Endothelial cell of umbilical vein (primary cell): ENCODE results near the gene MAPK8IP3. TPM values are rescaled to one million over a fixed set of nuclear protein-coding genes. Genes with fewer than 3 reads are reported as not detected.

Experiments used
- BruUV-seq: library from RNA; stranded (reverse); fragments of 400-500 nt; replicated peaks from 2 replicates; lab custom pipeline; 2021; lab: Mats Ljungman, UMichigan
- CTCF ChIA-PET: fragments of 300-600, 350-600 bp; sonication (Branson Sonifier 250); formaldehyde crosslinking; loops from one replicate; lab custom pipeline; 2021; ENCODE audit warnings: antibody characterized with exemption, inconsistent platforms; lab: Charles Lee
- POLR2A ChIA-PET: fragments of 300-600, 350-600 bp; sonication (Branson Sonifier 250); formaldehyde crosslinking; loops from one replicate; lab custom pipeline; 2021; ENCODE audit warnings: antibody characterized with exemption, inconsistent platforms; lab: Charles Lee
- DNase-seq: peaks from one replicate; pipeline ENCODE4 v3.0.0-alpha.2; 2011; ENCODE audit warnings: low read depth, low spot score
- FAIRE-seq: peaks from 2 replicates; lab custom pipeline; 2011; peaks lifted over from hg19 to GRCh38; lab: Jason Lieb, UNC
- H2AFZ ChIP-seq: 2 replicates; pipeline ENCODE4 v1.6.0; 2012; ENCODE audit warnings: low read depth, low read length, control low read depth, inconsistent platforms
- H3K27ac ChIP-seq: 2 replicates; pipeline ENCODE4 v1.5.1; 2011; ENCODE audit warnings: low read depth, mild to moderate bottlenecking, control low read depth, low read length, moderate library complexity; ENCODE audit not compliant: insufficient read depth
- H3K27me3 ChIP-seq, 2 experiments: 2 replicates each; pipeline versions ENCODE4 v1.6.0 to v1.6.1; 2011; ENCODE audit warnings: low read length in 2 of 2, mixed read lengths in 1 of 2; ENCODE audit not compliant: control insufficient read depth in 2 of 2, insufficient read depth in 2 of 2
- H3K36me3 ChIP-seq, 2 experiments: 2 replicates in 1 of 2; 3 replicates in 1 of 2; pipeline ENCODE4 v1.5.1; 2011; ENCODE audit warnings: low read length in 2 of 2, mild to moderate bottlenecking in 1 of 2, moderate library complexity in 1 of 2; ENCODE audit not compliant: control insufficient read depth in 2 of 2, insufficient read depth in 2 of 2; ENCODE audit errors: extremely low read depth in 1 of 2
- H3K4me1 ChIP-seq: 3 replicates; pipeline ENCODE4 v1.5.1; 2011; ENCODE audit warnings: mild to moderate bottlenecking, low read length; ENCODE audit not compliant: control insufficient read depth, insufficient read depth; ENCODE audit errors: extremely low read depth
- H3K4me2 ChIP-seq: 2 replicates; pipeline ENCODE4 v1.6.1; 2011; ENCODE audit warnings: low read length, control low read depth, mixed read lengths; ENCODE audit not compliant: insufficient read depth
- H3K4me3 ChIP-seq, 3 experiments: fragments of 200-600 bp in 1 of 3; sonication (generic), shearing (Covaris generic) in 1 of 3; replicated peaks in 1 of 3; 2 replicates each; pipeline ENCODE4 v1.5.1; 2011 to 2016; ENCODE audit warnings: control low read depth in 3 of 3, low read length in 3 of 3, mild to moderate bottlenecking in 2 of 3, inconsistent platforms in 1 of 3, low read depth in 1 of 3, moderate library complexity in 1 of 3; ENCODE audit not compliant: insufficient read depth in 1 of 3
- H3K79me2 ChIP-seq: 2 replicates; pipeline ENCODE4 v1.6.0; 2012; ENCODE audit warnings: low read length, inconsistent platforms; ENCODE audit not compliant: control insufficient read depth, insufficient read depth
- H3K9ac ChIP-seq: replicated peaks from 2 replicates; pipeline ENCODE3; 2011; ENCODE audit warnings: low read length, control low read depth; ENCODE audit not compliant: insufficient read depth; ENCODE audit errors: extremely low read depth
- H3K9me1 ChIP-seq: replicated peaks from 3 replicates; pipeline ENCODE4 v1.6.0; 2011; ENCODE audit warnings: mild to moderate bottlenecking, low read length; ENCODE audit not compliant: control insufficient read depth, insufficient read depth; ENCODE audit errors: extremely low read depth
- H3K9me3 ChIP-seq: replicated peaks from 2 replicates; pipeline ENCODE4 v1.5.1; 2012; ENCODE audit warnings: low read length, inconsistent platforms; ENCODE audit not compliant: control insufficient read depth, insufficient read depth
- H4K20me1 ChIP-seq: replicated peaks from 2 replicates; pipeline ENCODE3; 2011; ENCODE audit warnings: mild to moderate bottlenecking, low read length; ENCODE audit not compliant: control insufficient read depth, insufficient read depth; ENCODE audit errors: extremely low read depth
- CTCF ChIP-seq, 2 donors: IDR thresholded peaks; 1 replicate in 1 of 2; 2 replicates in 1 of 2; pipeline ENCODE4 v1.5.1; 2011; ENCODE audit warnings: low read length in 2 of 2, mild to moderate bottlenecking in 2 of 2, moderate library complexity in 2 of 2, control low read depth in 1 of 2, inconsistent platforms in 1 of 2, low read depth in 1 of 2; ENCODE audit not compliant: insufficient read depth in 1 of 2; ENCODE audit errors: extremely low read depth in 1 of 2
- EZH2 ChIP-seq: IDR thresholded peaks from 2 replicates; pipeline ENCODE4 v1.6.1; 2012; ENCODE audit warnings: borderline replicate concordance, low read depth, mild to moderate bottlenecking, moderate library complexity, low read length, inconsistent platforms; ENCODE audit not compliant: severe bottlenecking
- FOS ChIP-seq: IDR thresholded peaks from 2 replicates; pipeline ENCODE4 v1.6.1; 2011; ENCODE audit warnings: mild to moderate bottlenecking, low read length, moderate library complexity, borderline replicate concordance; ENCODE audit not compliant: insufficient read depth
- GATA2 ChIP-seq: IDR thresholded peaks from 2 replicates; pipeline ENCODE4 v1.7.0; 2011; ENCODE audit warnings: low read depth, mild to moderate bottlenecking, moderate library complexity, mixed read lengths, low read length; ENCODE audit not compliant: insufficient read length, insufficient read depth
- JUN ChIP-seq: IDR thresholded peaks from 2 replicates; pipeline ENCODE4 v1.6.1; 2011; ENCODE audit warnings: borderline replicate concordance, low read depth; ENCODE audit not compliant: insufficient read length, insufficient read depth
- MAX ChIP-seq: IDR thresholded peaks from 2 replicates; pipeline ENCODE4 v1.6.1; 2011; ENCODE audit not compliant: insufficient read depth, insufficient read length
- MYC ChIP-seq: IDR thresholded peaks from one replicate; pipeline ENCODE4 v1.6.1; 2011; ENCODE audit warnings: mild to moderate bottlenecking, low read depth, low read length
- POLR2A ChIP-seq: IDR thresholded peaks from 2 replicates; pipeline ENCODE4 v1.6.1; 2012; ENCODE audit warnings: low read depth, mild to moderate bottlenecking, control low read depth, low read length
- POLR2AphosphoS5 ChIP-seq: IDR thresholded peaks from 2 replicates; pipeline ENCODE4 v1.6.1; 2012; ENCODE audit warnings: low read depth, mild to moderate bottlenecking, control low read depth, low read length, moderate library complexity; ENCODE audit not compliant: insufficient read depth
- dilution Hi-C: fragments of 300-500 bp; cut with MboI; formaldehyde crosslinking; loops from one replicate; pipeline ENCODE4 v1.15.0; 2019; ENCODE audit warnings: low sequenced_read_pairs; ENCODE audit not compliant: extremely low pct_ligation_motif_present
- intact Hi-C: fragments of 100-400 bp; cut with micrococcal nuclease; formaldehyde crosslinking; loops from one replicate; pipeline ENCODE4 v1.10.0; 2022
- polyA plus RNA-seq, 4 experiments: library from polyadenylated mRNA; depleted of rRNA in 3 of 4; stranded (reverse) in 3 of 4; unstranded in 1 of 4; fragments of >200 nt; gene quantifications; 2 replicates each; pipeline versions ENCODE4 v1.2.1 to v1.2.3, GENCODE V29; 2011 to 2012; ENCODE audit warnings: missing spikeins in 1 of 4
- total RNA-seq: library from RNA; stranded (reverse); gene quantifications from 2 replicates; pipeline ENCODE4 v1.2.3, GENCODE V29; 2021

The MAPK8IP3 gene
- total and polyA plus RNA-seq, 2 donors (not counting 3 experiments of a cell fraction or from before 2014, with no cell fraction given), result 40.7 to 92.2 TPM

- H3K4me3 ChIP-seq, result no peak overlapping the region
- H3K4me2 ChIP-seq, result no peak overlapping the region
- DNase-seq, result no peak
- ChIA-PET CTCF (interaction anchor here (5.9 kb wide), 1 partner anchor 30 kb away, joined by 52 read pairs; the partner anchor contains the start of gene MAPK8IP3), POLR2A (no interaction called here)
- no peak overlapping the region for H3K27ac ChIP-seq
- H3K79me2 ChIP-seq, result peaks cover 34% of the 10 kb centered on the region
- H3K9me3 ChIP-seq, result no peaks in the 10 kb centered on the region
- TF ChIP-seq EZH2 (no peak), MYC (no peak), FOS (no peak), CTCF (IDR thresholded peaks at IDR 0.05; ENCODE audit: extremely low read depth in 1 of 2, insufficient read depth in 1 of 2, low read depth in 1 of 2, low read length in 2 of 2) (no peak), POLR2AphosphoS5 (no peak), JUN (no peak), POLR2A (no peak), MAX (no peak), GATA2 (no peak)
- H3K9me1 ChIP-seq, result no peaks in the 10 kb centered on the region
- no peaks in the 10 kb centered on the region for H4K20me1 ChIP-seq
- intact Hi-C loops, result no loop called here
- no TSS peak for BruUV-seq
- H3K36me3 ChIP-seq, result peaks cover 4 to 30% of the 10 kb centered on the region in 2 experiments
- no peak for FAIRE-seq
- dilution Hi-C loops, result no loop called here
- H3K9ac ChIP-seq, result no peak overlapping the region
- no peak overlapping the region for H2AFZ ChIP-seq
- H3K4me1 ChIP-seq, result peaks cover 12% of the 10 kb centered on the region
- H3K27me3 ChIP-seq, result no peaks in the 10 kb centered on the region
Observed at GRCh38 chr16:1676661-1677060, 29.3 kb upstream of the MAPK8IP3 start.
